ENCODE results near the gene CHCHD5.

- no peak for TF ChIP-seq POLR2AphosphoS5 (IDR thresholded peaks at IDR 0.05; ENCODE audit: low read depth, low read length)
- TF ChIP-seq POLR2A (IDR thresholded peaks at IDR 0.05; ENCODE audit: low read depth, low read length), result no peak
- TF ChIP-seq TAF1 (IDR thresholded peaks at IDR 0.05; ENCODE audit: low read depth, low read length), result no peak
Observed at GRCh38 chr2:112618383-112618782, 34.0 kb downstream of the CHCHD5 start.

Measured in GM12891 (cell line).